H1 (cell line): Measurements from ENCODE around the gene CRCP. TPM values are rescaled to one million over a fixed set of nuclear protein-coding genes. Genes with fewer than 3 reads are reported as not detected.

Experiments used
- CTCF ChIA-PET: fragments of 300-600 bp; sonication (Branson Sonifier 250); formaldehyde crosslinking; loops from one replicate; lab custom pipeline; 2021; ENCODE audit not compliant: partially characterized antibody; lab: Charles Lee
- POLR2A ChIA-PET: fragments of 300-600 bp; sonication (Branson Sonifier 250); formaldehyde crosslinking; loops from one replicate; lab custom pipeline; 2021; ENCODE audit warnings: inconsistent platforms; ENCODE audit not compliant: partially characterized antibody; lab: Charles Lee
- DNase-seq, 2 experiments: peaks; one replicate each; pipeline versions ENCODE4 v3.0.0 to v3.0.0-alpha.2; 2010 to 2022; ENCODE audit warnings: low spot score in 2 of 2, low read depth in 1 of 2, mixed read lengths in 1 of 2
- FAIRE-seq: peaks from 2 replicates; lab custom pipeline; 2011; peaks lifted over from hg19 to GRCh38; lab: Jason Lieb, UNC
- H2AFZ ChIP-seq: 2 replicates; pipeline ENCODE4 v1.8.1; 2012; ENCODE audit warnings: low read length, inconsistent platforms
- H2AK5ac ChIP-seq: 2 replicates; pipeline ENCODE4 v1.6.1; 2013; ENCODE audit warnings: low read depth, low read length
- H2BK120ac ChIP-seq: replicated peaks from 2 replicates; pipeline ENCODE3; 2013; ENCODE audit warnings: low read depth, low read length, inconsistent platforms
- H2BK12ac ChIP-seq: 2 replicates; pipeline ENCODE4 v1.6.1; 2013; ENCODE audit warnings: low read depth, low read length
- H2BK15ac ChIP-seq: 2 replicates; pipeline ENCODE4 v1.6.1; 2013; ENCODE audit warnings: low read length
- H2BK20ac ChIP-seq: 2 replicates; pipeline ENCODE4 v1.6.1; 2013; ENCODE audit warnings: low read length
- H2BK5ac ChIP-seq: 2 replicates; pipeline ENCODE4 v1.6.1; 2013; ENCODE audit warnings: low read depth, low read length
- H3K14ac ChIP-seq: 2 replicates; pipeline ENCODE4 v1.6.1; 2013; ENCODE audit warnings: inconsistent platforms; ENCODE audit not compliant: insufficient read length
- H3K18ac ChIP-seq: 2 replicates; pipeline ENCODE4 v1.6.1; 2013; ENCODE audit warnings: low read length; ENCODE audit errors: extremely low read depth
- H3K23ac ChIP-seq: 2 replicates; pipeline ENCODE4 v1.6.1; 2013; ENCODE audit warnings: inconsistent platforms; ENCODE audit not compliant: insufficient read length
- H3K23me2 ChIP-seq: 2 replicates; pipeline ENCODE4 v1.6.1; 2013; ENCODE audit warnings: low read depth, low read length
- H3K27ac ChIP-seq: 2 replicates; pipeline ENCODE4 v1.6.1; 2011; ENCODE audit warnings: low read depth, low read length, inconsistent platforms
- H3K27me3 ChIP-seq, 4 experiments: replicated peaks in 1 of 4; 1 replicate in 1 of 4; 2 replicates in 3 of 4; pipeline versions ENCODE4 v1.6.1 to v1.8.1; 2011 to 2013; ENCODE audit warnings: low read length in 3 of 4, mild to moderate bottlenecking in 3 of 4, inconsistent platforms in 2 of 4, mixed read lengths in 2 of 4, moderate library complexity in 1 of 4; ENCODE audit not compliant: control insufficient read depth in 3 of 4, insufficient read depth in 3 of 4; ENCODE audit errors: extremely low read depth in 1 of 4
- H3K36me3 ChIP-seq, 4 experiments: 2 replicates each; pipeline versions ENCODE4 v1.6.1 to v1.8.1; 2011 to 2013; ENCODE audit warnings: mild to moderate bottlenecking in 4 of 4, low read length in 3 of 4, moderate library complexity in 2 of 4, control low read depth in 1 of 4, inconsistent platforms in 1 of 4; ENCODE audit not compliant: insufficient read depth in 4 of 4, control insufficient read depth in 2 of 4
- H3K4ac ChIP-seq: replicated peaks from 2 replicates; pipeline ENCODE3; 2013; ENCODE audit warnings: low read length, low read depth, mixed read lengths, inconsistent platforms; ENCODE audit not compliant: insufficient read length
- H3K4me1 ChIP-seq, 4 experiments: replicated peaks in 1 of 4; 1 replicate in 1 of 4; 2 replicates in 3 of 4; pipeline versions ENCODE4 v1.6.1 to v1.8.1; 2011 to 2013; ENCODE audit warnings: low read length in 3 of 4, inconsistent platforms in 2 of 4, mixed read lengths in 1 of 4; ENCODE audit not compliant: insufficient read depth in 4 of 4, control insufficient read depth in 3 of 4
- H3K4me2 ChIP-seq, 2 experiments: 2 replicates each; pipeline versions ENCODE4 v1.6.1 to v1.8.1; 2011 to 2013; ENCODE audit warnings: low read depth in 2 of 2, low read length in 2 of 2, control low read depth in 1 of 2, inconsistent platforms in 1 of 2, mild to moderate bottlenecking in 1 of 2; ENCODE audit not compliant: insufficient read depth in 1 of 2
- H3K4me3 ChIP-seq, 4 experiments: fragments of 200-600, 300-600 bp in 1 of 4; sonication (generic), shearing (Covaris generic), sonication (Bioruptor Twin) in 1 of 4; 2 replicates each; pipeline versions ENCODE4 v1.5.1 to v1.8.1; 2011 to 2016; ENCODE audit warnings: low read length in 4 of 4, low read depth in 3 of 4, control low read depth in 2 of 4, inconsistent platforms in 2 of 4, mild to moderate bottlenecking in 2 of 4, mixed read lengths in 1 of 4, moderate library complexity in 1 of 4; ENCODE audit not compliant: insufficient read depth in 2 of 4; ENCODE audit errors: extremely low read depth in 1 of 4
- H3K56ac ChIP-seq: replicated peaks from 2 replicates; pipeline ENCODE3; 2013; ENCODE audit warnings: low read depth, mild to moderate bottlenecking, mixed read lengths, low read length, inconsistent platforms; ENCODE audit not compliant: insufficient read length
- H3K79me1 ChIP-seq: 2 replicates; pipeline ENCODE4 v1.6.1; 2013; ENCODE audit warnings: low read depth, low read length, control low read depth
- H3K79me2 ChIP-seq, 2 experiments: 2 replicates each; pipeline versions ENCODE4 v1.6.1 to v1.8.1; 2012 to 2013; ENCODE audit warnings: low read length in 2 of 2, mild to moderate bottlenecking in 2 of 2, inconsistent platforms in 1 of 2; ENCODE audit not compliant: insufficient read depth in 2 of 2, control insufficient read depth in 1 of 2
- H3K9ac ChIP-seq, 4 experiments: replicated peaks in 1 of 4; 1 replicate in 1 of 4; 2 replicates in 3 of 4; pipeline versions ENCODE4 v1.6.1 to v1.8.1; 2011 to 2013; ENCODE audit warnings: low read depth in 3 of 4, low read length in 3 of 4, control low read depth in 2 of 4, mild to moderate bottlenecking in 2 of 4, moderate library complexity in 2 of 4, inconsistent platforms in 1 of 4; ENCODE audit errors: extremely low read depth in 1 of 4
- H3K9me3 ChIP-seq, 2 experiments: 2 replicates each; pipeline versions ENCODE4 v1.6.1 to v1.8.1; 2012 to 2013; ENCODE audit warnings: mild to moderate bottlenecking in 2 of 2, moderate library complexity in 2 of 2, control low read depth in 1 of 2, inconsistent platforms in 1 of 2, low read depth in 1 of 2, low read length in 1 of 2, mixed read lengths in 1 of 2; ENCODE audit not compliant: insufficient read depth in 2 of 2
- H4K20me1 ChIP-seq, 2 experiments: replicated peaks in 1 of 2; 2 replicates each; pipeline versions ENCODE3 to v1.8.1; 2011 to 2013; ENCODE audit warnings: inconsistent platforms in 2 of 2, low read length in 2 of 2, mild to moderate bottlenecking in 1 of 2; ENCODE audit not compliant: insufficient read depth in 2 of 2, control insufficient read depth in 1 of 2
- H4K5ac ChIP-seq: 2 replicates; pipeline ENCODE4 v1.6.1; 2013; ENCODE audit warnings: low read length, low read depth, mixed read lengths, inconsistent platforms; ENCODE audit not compliant: insufficient read length
- H4K8ac ChIP-seq: 2 replicates; pipeline ENCODE4 v1.8.0; 2013; ENCODE audit warnings: mild to moderate bottlenecking, moderate library complexity, low read length, inconsistent platforms; ENCODE audit not compliant: insufficient read depth; ENCODE audit errors: extremely low read depth
- H4K91ac ChIP-seq: replicated peaks from 2 replicates; pipeline ENCODE3; 2013; ENCODE audit warnings: low read length, mixed read lengths, inconsistent platforms; ENCODE audit not compliant: insufficient read length
- KDM5A ChIP-seq: fragments of 200-600 bp; IDR thresholded peaks from 2 replicates; pipeline ENCODE4 v1.7.1; 2012; ENCODE audit warnings: mild to moderate bottlenecking, low read length, inconsistent platforms, mixed read lengths
- NANOG ChIP-seq: IDR thresholded peaks from 2 replicates; pipeline ENCODE4 v1.6.1; 2011; ENCODE audit warnings: low read length, low read depth, mild to moderate bottlenecking, inconsistent platforms; ENCODE audit not compliant: insufficient read depth, poor library complexity, severe bottlenecking
- POLR2AphosphoS5 ChIP-seq: IDR thresholded peaks from 2 replicates; pipeline ENCODE4 v1.6.1; 2011; ENCODE audit warnings: low read depth, low read length
- RBBP5 ChIP-seq: IDR thresholded peaks from 2 replicates; pipeline ENCODE4 v1.7.1; 2012; ENCODE audit warnings: low read depth, mild to moderate bottlenecking, inconsistent platforms, low read length, moderate library complexity, borderline replicate concordance
- SIRT6 ChIP-seq: IDR thresholded peaks from one replicate; pipeline ENCODE4 v1.7.1; 2012; ENCODE audit warnings: low read length, inconsistent platforms
- SP1 ChIP-seq: IDR thresholded peaks from 2 replicates; pipeline ENCODE4 v1.6.1; 2011; ENCODE audit warnings: low read depth, low read length
- TBP ChIP-seq: IDR thresholded peaks from 2 replicates; pipeline ENCODE4 v1.6.1; 2011; ENCODE audit warnings: low read depth, low read length, improper control_type of control experiment
- WGBS, 2 experiments: shearing (Covaris generic) in 1 of 2; methylation state at CpG; one replicate each; pipeline versions ENCODE4 v1.1.6 to v1.1.7; 2013 to 2015; ENCODE audit warnings: low lambda C conversion rate in 2 of 2, mixed read lengths in 2 of 2, inconsistent platforms in 1 of 2, low coverage in 1 of 2, missing lambda C conversion rate in 1 of 2; ENCODE audit not compliant: insufficient replicate concordance in 2 of 2, insufficient coverage in 1 of 2, insufficient read length in 1 of 2; ENCODE audit errors: extremely low coverage in 1 of 2, missing lambda C conversion rate in 1 of 2; 5-methylcytosine and 5-hydroxymethylcytosine counted together
- polyA plus RNA-seq, 7 experiments: library from polyadenylated mRNA; depleted of rRNA in 3 of 7; stranded (reverse) in 5 of 7; unstranded in 2 of 7; fragments of >200 nt in 5 of 7; fragments of 200-250 nt in 2 of 7; gene quantifications; 1 replicate in 5 of 7; 2 replicates in 1 of 7; 4 replicates in 1 of 7; pipeline versions ENCODE4 v1.2.1 to v1.2.3, GENCODE V29; 2011 to 2013; ENCODE audit warnings: missing spikeins in 2 of 7, mixed read lengths in 2 of 7
- total RNA-seq: library from RNA; stranded (reverse); fragmentation: NEBNext Ultra II Directional; extraction: Animal tissue kit (Norgen Biotek cat#: 25700); gene quantifications from 2 replicates; pipeline ENCODE4 v1.2.1, GENCODE V29; 2021

Gene CRCP
- total and polyA plus RNA-seq, 2 of the 8 experiments (the other 6 are each of a cell fraction or from before 2014, with no cell fraction given) = 15.0 to 29.3 TPM

- no peak overlapping the region for H4K5ac ChIP-seq
- no peaks in the 10 kb centered on the region for H3K4me1 ChIP-seq
- H3K14ac ChIP-seq = no peak overlapping the region
- H2BK15ac ChIP-seq = no peak overlapping the region
- H3K79me1 ChIP-seq = 0 out of 2 replicates have a peak, but pooled peaks cover 2% of the 10 kb centered on the region
- no peak overlapping the region for H3K4ac ChIP-seq
- no peak overlapping the region for H3K4me3 ChIP-seq
- no peaks in the 10 kb centered on the region for H3K9me3 ChIP-seq
- no peak overlapping the region for H2BK20ac ChIP-seq
- no peak overlapping the region for H4K91ac ChIP-seq
- no peak overlapping the region for H3K56ac ChIP-seq
- no peaks in the 10 kb centered on the region for H3K27me3 ChIP-seq
- no peak overlapping the region for H2BK120ac ChIP-seq
- H3K79me2 ChIP-seq = no peaks in the 10 kb centered on the region; a peak in 1 of 4 replicates
- TF ChIP-seq RBBP5 = no peak
- TF ChIP-seq TBP = no peak
- TF ChIP-seq SIRT6 = no peak
- TF ChIP-seq POLR2AphosphoS5 = no peak
- TF ChIP-seq NANOG = no peak
- no peak for TF ChIP-seq KDM5A
- no peak for TF ChIP-seq SP1
- TF ChIP-seq, all 59 proteins: peak for 0
- CTCF ChIA-PET = interaction anchor here (1.0 to 1.3 kb wide), 2 partner anchors 125 to 151 kb away, joined by 3 read pairs; no protein-coding TSS in a partner anchor
- Histone ChIP-seq H4K20me1 (peaks cover 8 to 11% of the 10 kb centered on the region in 2 experiments), H3K36me3 (peaks cover 2 to 31% (median 10%) of the 10 kb centered on the region in 4 experiments; a peak in 6 of 8 replicates), H3K23me2 (no peaks in the 10 kb centered on the region), H3K23ac (no peak overlapping the region), H4K8ac (no peak overlapping the region), H3K4me2 (no peak overlapping the region), H2AK5ac (no peak overlapping the region), H3K9ac (no peak overlapping the region), H3K27ac (no peak overlapping the region), H2BK12ac (no peak overlapping the region), H3K18ac (no peak overlapping the region), H2AFZ (no peak overlapping the region), H2BK5ac (no peak overlapping the region)
- POLR2A ChIA-PET = no interaction called here
- DNase-seq = no peak
- FAIRE-seq = no peak
- WGBS, 2 experiments = 87% methylated on average over 2 of the region's 2 CpGs; no CpG with 5 or more reads in 1 of the 2 experiments
Measured at GRCh38 chr7:66143876-66144332, 29.3 kb downstream of the CRCP start.
